UCSD-AML1 (cell line): ENCODE results near the gene SDCCAG8.

ENCODE experiments used
- DNase-seq: peaks from one replicate; lab custom pipeline; 2025; ENCODE audit not compliant: unreplicated experiment; lab: John Stamatoyannopoulos, UW

SDCCAG8 gene

GRCh38 chr1:243415663-243416408, 160.0 kb downstream of the SDCCAG8 start:
- no peak for DNase-seq

GRCh38 chr1:243416495-243416894, 160.7 kb downstream of the SDCCAG8 start:
- no peak for DNase-seq

GRCh38 chr1:243420016-243420945, 164.4 kb downstream of the SDCCAG8 start:
- no peak for DNase-seq

- no peak for DNase-seq
These were observed 165.3 kb downstream of the SDCCAG8 start for GRCh38 chr1:243420946-243421685.

- no peak for DNase-seq
These were observed 165.9 kb downstream of the SDCCAG8 start for GRCh38 chr1:243421784-243422183.

GRCh38 chr1:243422362-243422761, 166.5 kb downstream of the SDCCAG8 start:
- DNase-seq = no peak

GRCh38 chr1:243428084-243428483, 172.2 kb downstream of the SDCCAG8 start:
- DNase-seq = no peak

GRCh38 chr1:243428617-243429342, 172.9 kb downstream of the SDCCAG8 start:
- DNase-seq = no peak

GRCh38 chr1:243431591-243431990, 175.8 kb downstream of the SDCCAG8 start:
- no peak for DNase-seq

- DNase-seq = no peak
These were observed 176.3 kb downstream of the SDCCAG8 start for GRCh38 chr1:243432136-243432535.

- no peak for DNase-seq
These were observed 178.0 kb downstream of the SDCCAG8 start for GRCh38 chr1:243433737-243434370.

GRCh38 chr1:243434594-243434993, 178.8 kb downstream of the SDCCAG8 start:
- DNase-seq = no peak

- no peak for DNase-seq
These were observed 180.0 kb downstream of the SDCCAG8 start for GRCh38 chr1:243435836-243436235.

GRCh38 chr1:243438146-243438545, 182.3 kb downstream of the SDCCAG8 start:
- DNase-seq = no peak

- DNase-seq = no peak
These were observed 183.0 kb downstream of the SDCCAG8 start for GRCh38 chr1:243438815-243439214.

GRCh38 chr1:243440406-243440805, 184.6 kb downstream of the SDCCAG8 start:
- no peak for DNase-seq

GRCh38 chr1:243441601-243442000, 185.8 kb downstream of the SDCCAG8 start:
- DNase-seq = no peak

- no peak for DNase-seq
These were observed 187.7 kb downstream of the SDCCAG8 start for GRCh38 chr1:243443557-243443956.

- DNase-seq = no peak
These were observed 191.5 kb downstream of the SDCCAG8 start for GRCh38 chr1:243447347-243447746.

- DNase-seq = no peak
These were observed 192.0 kb downstream of the SDCCAG8 start for GRCh38 chr1:243447844-243448243.
